OCI-LY3 (cell line): ENCODE results near the gene AK2.

Source experiments
- CTCF ChIP-seq: fragments of 200-600, 300-600 bp; sonication (generic); IDR thresholded peaks from 2 replicates; pipeline ENCODE4 v1.5.1; 2014; ENCODE audit warnings: antibody characterized with exemption, low read length, low read depth
- EZH2phosphoT487 ChIP-seq: fragments of 200-600 bp; shearing (Covaris generic); IDR thresholded peaks from 2 replicates; pipeline ENCODE4 v1.6.1; 2018; ENCODE audit warnings: antibody characterized with exemption, mixed run types, low read depth

- TF ChIP-seq CTCF = no peak
- no peak for TF ChIP-seq EZH2phosphoT487
Measured at GRCh38 chr1:32960342-32960741, 76.3 kb downstream of the AK2 start.
